ENCODE measurements around the gene SNTG2.
A peak's percentile ranks its signal among the peaks of the same experiment; 100 is the strongest.

Gene SNTG2

DNA sequence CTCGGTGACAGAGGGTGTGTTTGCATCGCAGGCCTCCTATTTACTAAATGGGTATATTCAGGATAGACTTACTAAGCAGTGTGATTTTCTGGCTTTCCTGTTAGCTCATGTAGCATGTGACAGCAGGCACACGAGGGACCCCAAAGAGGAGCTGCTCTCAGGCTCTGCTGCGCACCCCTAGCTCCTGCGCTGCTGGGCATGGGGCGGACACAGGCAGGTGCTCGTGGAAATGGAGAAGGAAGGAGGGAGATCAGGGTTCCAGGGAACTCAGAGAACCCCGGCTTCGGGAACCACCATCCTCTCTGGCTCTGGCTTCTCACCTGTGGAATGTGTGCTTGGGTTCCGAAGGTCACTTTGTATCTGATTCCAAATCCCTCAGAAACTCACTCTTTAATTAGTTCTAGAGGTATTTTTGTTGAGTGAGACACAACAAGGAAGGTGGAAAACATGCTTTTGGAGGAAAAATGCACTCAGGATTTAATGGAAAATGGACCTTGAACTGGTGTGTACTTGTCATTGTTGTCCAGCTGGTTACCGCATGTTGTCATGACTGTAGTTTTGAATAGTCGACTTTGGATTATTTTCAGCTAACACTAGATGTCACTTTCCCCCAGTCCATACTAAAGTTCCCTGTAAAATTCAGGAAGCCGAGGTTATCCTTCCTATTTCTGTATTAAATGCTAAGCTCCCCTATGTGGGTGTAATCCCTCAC is 3.5 kb downstream of the SNTG2 start:
- no peak for DNase-seq (ENCODE audit: low read depth)

GRCh38 chr2:954687-955000 is 4.0 kb downstream of the SNTG2 start:
- no peak for DNase-seq (ENCODE audit: low read depth)

DNA sequence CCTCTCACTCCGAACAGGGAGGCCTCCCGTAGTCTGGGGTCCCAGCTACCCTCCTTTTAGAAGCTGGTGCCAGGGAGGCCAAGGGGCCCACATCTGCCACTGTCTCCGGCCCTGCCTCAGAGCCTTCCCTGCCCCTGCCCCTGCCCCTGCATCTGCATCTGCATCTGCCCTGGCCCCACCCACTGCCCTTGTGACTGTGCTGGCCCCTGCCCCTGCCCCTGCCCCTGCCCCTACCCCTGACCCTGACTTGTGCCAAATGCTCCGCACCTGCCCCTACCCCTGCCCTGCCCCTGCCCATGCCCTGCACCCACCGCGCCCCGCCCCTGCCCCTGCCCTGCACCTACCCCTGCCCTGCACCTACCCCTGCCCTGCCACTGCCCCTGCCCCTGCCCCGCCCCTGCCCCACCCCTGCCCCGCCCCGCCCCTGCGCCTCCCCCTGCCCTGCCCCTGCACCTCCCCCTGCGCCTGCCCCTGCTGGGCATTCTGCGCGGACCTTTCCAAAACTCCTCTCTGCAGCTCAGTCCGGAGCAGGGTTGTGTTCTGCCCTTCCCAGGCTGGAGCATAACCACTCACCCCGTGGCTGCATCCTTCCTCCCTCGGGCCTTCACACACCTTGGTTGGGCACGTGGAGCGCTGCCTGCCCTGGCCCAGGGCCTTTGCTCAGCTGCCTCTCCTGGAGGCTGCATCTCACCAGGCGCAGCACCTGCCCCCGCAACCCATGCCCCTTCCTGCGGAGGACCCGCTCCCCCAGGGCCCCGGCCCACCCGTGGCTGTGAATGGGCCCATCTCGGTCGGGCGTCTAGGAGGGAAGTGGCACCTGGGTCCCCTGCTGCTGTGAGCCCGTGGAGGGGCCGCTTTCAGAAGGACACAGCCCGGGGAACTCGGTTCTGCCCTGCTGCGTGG is 5.4 kb downstream of the SNTG2 start:
- no peak for DNase-seq (ENCODE audit: low read depth)

DNA sequence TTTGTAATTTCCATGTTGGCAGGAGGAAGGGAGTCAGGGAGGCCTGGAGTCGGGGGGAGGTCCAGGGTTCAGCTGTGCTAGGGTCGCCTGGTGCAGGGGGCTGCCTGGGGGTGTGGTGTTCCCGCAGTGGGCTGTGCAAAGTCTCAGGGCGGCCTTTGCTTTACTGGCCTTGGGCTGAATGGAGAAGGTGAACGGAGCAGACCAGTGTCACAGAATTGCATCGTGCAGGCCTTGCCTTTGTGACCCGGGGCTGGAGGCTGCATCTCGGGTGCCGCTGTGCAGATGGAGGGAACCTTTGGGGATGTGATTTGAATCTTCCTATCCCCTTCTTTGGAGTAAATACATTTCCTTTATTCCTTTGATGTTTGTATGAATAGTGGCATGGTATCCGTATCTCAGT is 8.8 kb downstream of the SNTG2 start:
- DNase-seq (ENCODE audit: low read depth), result no peak

- no peak for DNase-seq (ENCODE audit: low read depth)
Observed at GRCh38 chr2:960061-960736, 9.6 kb downstream of the SNTG2 start.

DNA sequence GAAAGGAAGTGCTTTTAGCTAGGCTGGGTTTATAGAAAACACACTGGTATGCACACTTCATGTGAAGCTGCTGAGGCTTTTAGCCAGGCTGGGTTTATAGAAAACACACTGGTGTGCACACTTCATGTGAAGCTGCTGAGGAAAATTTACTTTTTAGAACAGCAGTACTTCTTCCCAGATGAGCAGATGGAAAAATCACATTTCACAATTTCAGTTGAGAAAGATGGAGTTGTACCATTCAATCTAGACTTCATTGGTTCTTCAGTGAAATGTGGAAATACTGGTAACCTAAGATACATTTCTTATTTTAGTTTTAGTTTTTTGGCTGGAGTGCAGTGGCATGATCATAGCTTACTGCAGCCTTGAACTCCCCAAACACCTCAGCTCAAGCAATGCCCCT is 11.1 kb downstream of the SNTG2 start:
- DNase-seq (ENCODE audit: low read depth), result no peak

DNA sequence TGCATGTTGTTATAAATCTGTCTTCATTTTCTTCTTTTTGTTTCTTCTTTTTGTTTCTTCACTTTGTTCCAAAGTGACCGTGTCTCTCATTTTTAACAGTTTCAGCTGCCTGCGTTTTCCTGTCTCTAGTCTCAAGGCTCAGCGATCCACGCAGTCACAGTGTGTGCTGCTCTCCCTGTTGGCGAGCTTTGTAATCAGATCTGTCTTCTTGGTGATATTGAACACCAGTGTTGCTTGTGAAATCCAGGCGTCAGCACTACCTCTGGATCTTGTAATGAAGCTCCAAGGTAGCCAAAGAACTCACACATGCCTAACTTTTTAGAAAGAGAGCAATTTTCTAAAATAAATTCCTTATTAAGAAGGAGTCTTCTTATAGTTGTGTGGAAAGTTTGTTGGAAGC is 13.2 kb downstream of the SNTG2 start:
- DNase-seq (ENCODE audit: low read depth), result no peak

- no peak for DNase-seq (ENCODE audit: low read depth)
Observed at GRCh38 chr2:964562-964961, 13.9 kb downstream of the SNTG2 start.

DNA sequence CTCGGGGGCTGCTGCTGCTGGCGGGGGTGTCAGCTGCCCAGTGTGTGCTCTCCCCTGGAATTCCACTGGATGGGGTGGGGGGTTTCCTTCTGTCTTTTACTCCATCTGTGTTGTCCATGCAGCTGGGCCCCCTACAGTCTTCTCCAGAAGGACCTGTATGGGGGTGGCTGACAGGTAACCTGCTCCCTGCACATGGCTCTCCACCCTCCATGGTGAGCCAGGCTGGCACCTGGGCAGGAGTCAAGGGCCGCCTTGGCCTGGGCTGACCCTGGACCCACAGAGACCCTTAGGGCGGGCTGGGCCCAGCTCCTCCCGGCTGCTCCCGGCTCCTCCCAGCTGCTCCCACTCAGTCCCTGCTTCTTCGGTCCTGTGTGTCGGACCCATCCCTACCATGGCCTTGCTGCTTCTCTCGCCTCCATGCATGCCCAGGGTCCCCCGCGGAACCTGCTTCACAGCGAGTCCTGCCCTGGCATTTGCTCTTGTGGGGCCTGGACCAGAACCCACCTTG is 15.0 kb downstream of the SNTG2 start:
- DNase-seq (ENCODE audit: low read depth), result no peak

- DNase-seq (ENCODE audit: low read depth), result no peak
Observed at GRCh38 chr2:973129-973528, 22.5 kb downstream of the SNTG2 start.

- DNase-seq (ENCODE audit: low read depth), result no peak
Observed at GRCh38 chr2:974054-974453, 23.4 kb downstream of the SNTG2 start.

GRCh38 chr2:974502-974901 is 23.9 kb downstream of the SNTG2 start:
- DNase-seq (ENCODE audit: low read depth), result peak; percentile 2

GRCh38 chr2:975095-975494 is 24.4 kb downstream of the SNTG2 start:
- no peak for DNase-seq (ENCODE audit: low read depth)

GRCh38 chr2:979069-979928 is 28.6 kb downstream of the SNTG2 start:
- DNase-seq (ENCODE audit: low read depth), result no peak

GRCh38 chr2:980176-980575 is 29.5 kb downstream of the SNTG2 start:
- DNase-seq (ENCODE audit: low read depth), result no peak

GRCh38 chr2:981258-981657 is 30.6 kb downstream of the SNTG2 start:
- no peak for DNase-seq (ENCODE audit: low read depth)

- DNase-seq (ENCODE audit: low read depth), result no peak
Observed at GRCh38 chr2:981759-982158, 31.1 kb downstream of the SNTG2 start.

DNA sequence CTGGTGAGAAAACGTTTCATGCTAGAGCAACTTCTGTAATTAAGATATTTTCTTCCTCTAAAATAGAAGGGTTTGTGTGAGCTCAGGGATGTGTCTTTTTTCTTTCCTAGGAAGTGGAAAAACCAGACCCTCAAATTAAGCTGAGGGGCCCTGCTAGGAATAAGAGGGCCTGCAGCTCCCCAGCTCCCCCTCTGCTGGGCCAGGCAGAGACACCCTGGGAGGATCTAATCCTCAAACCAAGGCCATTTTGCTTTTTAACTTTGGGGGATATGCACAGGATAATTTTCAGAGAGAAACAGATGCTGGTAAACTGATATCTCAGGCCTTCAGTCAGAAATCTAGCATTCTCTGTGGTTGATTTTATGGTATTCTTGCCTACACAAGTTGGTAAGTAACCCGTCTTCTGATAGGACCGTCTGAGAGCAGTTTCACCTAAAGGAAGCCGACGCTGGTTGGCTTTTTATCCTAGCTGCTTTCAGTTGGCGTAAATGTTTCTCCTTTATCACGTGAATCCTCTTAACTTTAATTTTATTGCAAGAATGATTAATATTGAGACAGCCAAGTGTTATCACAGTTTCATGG is 34.8 kb downstream of the SNTG2 start:
- DNase-seq (ENCODE audit: low read depth), result no peak

GRCh38 chr2:987789-988188 is 37.1 kb downstream of the SNTG2 start:
- DNase-seq (ENCODE audit: low read depth), result no peak

GRCh38 chr2:989781-990467 is 39.3 kb downstream of the SNTG2 start:
- no peak for DNase-seq (ENCODE audit: low read depth)

DNA sequence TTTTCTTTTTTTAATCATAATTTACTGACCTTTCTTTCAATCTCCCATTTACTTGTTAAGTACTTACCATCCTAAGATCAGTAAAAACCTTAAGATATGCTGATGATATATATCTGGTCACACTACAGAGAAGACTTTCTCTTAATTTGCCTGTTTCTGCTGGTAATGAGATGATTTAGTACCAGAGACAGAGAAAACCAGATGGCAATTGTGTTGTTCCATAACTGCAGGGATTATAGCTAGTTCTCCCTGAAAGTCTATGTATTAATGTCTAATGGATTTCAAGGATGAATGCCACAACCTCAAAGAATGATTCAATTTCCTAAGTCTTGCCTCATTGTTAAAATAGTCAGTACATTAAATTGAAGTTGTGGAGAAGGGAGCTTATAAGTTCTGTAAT is 40.3 kb downstream of the SNTG2 start:
- no peak for DNase-seq (ENCODE audit: low read depth)

All from iris pigment epithelial cell (primary cell).